HCT116 (cell line): ENCODE data around the gene MRPS16. TPM values are rescaled to one million over a fixed set of nuclear protein-coding genes. Genes with fewer than 3 reads are reported as not detected.

Source experiments
- EZH2phosphoT487 ChIP-seq: fragments of 200-600 bp; IDR thresholded peaks from 2 replicates; pipeline ENCODE4 v1.6.1; 2018; ENCODE audit warnings: antibody characterized with exemption, borderline replicate concordance
- POLR2A ChIP-seq: IDR thresholded peaks from 2 replicates; pipeline ENCODE4 v1.7.0; 2011; ENCODE audit warnings: borderline replicate concordance; ENCODE audit not compliant: insufficient read depth, insufficient read length; ENCODE audit errors: extremely low read depth
- RAD21 ChIP-seq: IDR thresholded peaks from 2 replicates; pipeline ENCODE4 v1.6.1; 2012; ENCODE audit warnings: low read depth, mild to moderate bottlenecking
- ZFX ChIP-seq: fragments of 450-650 bp; IDR thresholded peaks from 2 replicates; pipeline ENCODE4 v1.6.1; 2017
- ZNF274 ChIP-seq: fragments of 200-500 bp; sonication (Bioruptor generic); IDR thresholded peaks from 2 replicates; pipeline ENCODE4 v1.6.1; 2014; ENCODE audit warnings: mild to moderate bottlenecking, low read depth, low read length, inconsistent platforms
- total RNA-seq: library from RNA; stranded (reverse); gene quantifications from one replicate; pipeline ENCODE4 v1.2.1, GENCODE V29; 2021; ENCODE audit not compliant: unreplicated experiment
- TF ChIP-seq, protein P1 (sequence below): IDR thresholded peaks from 2 replicates; pipeline ENCODE4 v1.6.1; 2012; ENCODE audit warnings: low read depth
- TF ChIP-seq, protein P2 (sequence below), 3 experiments: fragments of 200-600 bp in 1 of 3; sonication (generic) in 1 of 3; IDR thresholded peaks in 2 of 3; conservative IDR thresholded peaks in 1 of 3; 2 replicates each; pipeline ENCODE4 v1.5.1; 2012 to 2017; ENCODE audit warnings: low read depth in 2 of 3, low read length in 2 of 3, antibody characterized with exemption in 1 of 3, borderline replicate concordance in 1 of 3, control low read depth in 1 of 3, mild to moderate bottlenecking in 1 of 3, mixed read lengths in 1 of 3, mixed run types in 1 of 3, moderate library complexity in 1 of 3; ENCODE audit not compliant: insufficient read depth in 1 of 3

MRPS16 gene
- total RNA-seq, 1 experiment from 2014 or later = 122 TPM

DNA sequence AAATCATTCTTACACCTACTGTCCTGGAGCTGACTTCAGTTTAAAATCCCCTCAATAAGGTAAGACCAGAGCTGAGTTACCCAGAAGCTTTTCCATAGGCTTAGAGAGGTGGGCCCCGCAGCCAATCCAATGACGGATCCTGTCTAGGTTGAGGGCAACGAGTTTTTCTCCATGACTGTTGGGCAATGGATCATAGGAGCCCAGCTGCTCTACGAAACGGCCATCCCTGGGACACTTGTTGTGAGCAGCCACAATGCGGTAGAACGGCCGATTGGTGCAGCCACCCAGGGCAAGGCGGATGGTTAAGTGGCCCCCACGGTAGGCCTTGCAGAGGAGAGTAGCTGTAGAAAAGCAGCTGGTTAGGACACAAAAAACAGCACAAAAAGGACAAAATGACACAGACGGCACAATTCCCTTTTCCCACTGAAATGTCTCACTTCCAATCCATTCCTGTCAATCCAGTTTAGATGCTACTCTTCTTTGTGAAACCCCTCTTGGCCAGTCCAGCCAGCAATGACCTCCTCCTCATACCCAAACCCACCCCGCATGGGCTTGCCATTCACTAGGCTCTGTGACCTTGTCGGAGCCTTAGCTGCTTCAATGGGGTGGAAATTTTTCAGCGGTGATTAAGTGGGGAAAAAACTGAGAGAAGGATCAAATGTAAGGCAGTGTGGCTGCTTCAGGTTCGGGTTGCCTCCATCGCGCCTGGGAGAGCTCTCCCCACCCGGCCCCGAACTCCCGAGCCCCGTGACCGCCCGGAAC is 580 bp downstream of the MRPS16 start (continued):
- TF ChIP-seq, protein P1, sequence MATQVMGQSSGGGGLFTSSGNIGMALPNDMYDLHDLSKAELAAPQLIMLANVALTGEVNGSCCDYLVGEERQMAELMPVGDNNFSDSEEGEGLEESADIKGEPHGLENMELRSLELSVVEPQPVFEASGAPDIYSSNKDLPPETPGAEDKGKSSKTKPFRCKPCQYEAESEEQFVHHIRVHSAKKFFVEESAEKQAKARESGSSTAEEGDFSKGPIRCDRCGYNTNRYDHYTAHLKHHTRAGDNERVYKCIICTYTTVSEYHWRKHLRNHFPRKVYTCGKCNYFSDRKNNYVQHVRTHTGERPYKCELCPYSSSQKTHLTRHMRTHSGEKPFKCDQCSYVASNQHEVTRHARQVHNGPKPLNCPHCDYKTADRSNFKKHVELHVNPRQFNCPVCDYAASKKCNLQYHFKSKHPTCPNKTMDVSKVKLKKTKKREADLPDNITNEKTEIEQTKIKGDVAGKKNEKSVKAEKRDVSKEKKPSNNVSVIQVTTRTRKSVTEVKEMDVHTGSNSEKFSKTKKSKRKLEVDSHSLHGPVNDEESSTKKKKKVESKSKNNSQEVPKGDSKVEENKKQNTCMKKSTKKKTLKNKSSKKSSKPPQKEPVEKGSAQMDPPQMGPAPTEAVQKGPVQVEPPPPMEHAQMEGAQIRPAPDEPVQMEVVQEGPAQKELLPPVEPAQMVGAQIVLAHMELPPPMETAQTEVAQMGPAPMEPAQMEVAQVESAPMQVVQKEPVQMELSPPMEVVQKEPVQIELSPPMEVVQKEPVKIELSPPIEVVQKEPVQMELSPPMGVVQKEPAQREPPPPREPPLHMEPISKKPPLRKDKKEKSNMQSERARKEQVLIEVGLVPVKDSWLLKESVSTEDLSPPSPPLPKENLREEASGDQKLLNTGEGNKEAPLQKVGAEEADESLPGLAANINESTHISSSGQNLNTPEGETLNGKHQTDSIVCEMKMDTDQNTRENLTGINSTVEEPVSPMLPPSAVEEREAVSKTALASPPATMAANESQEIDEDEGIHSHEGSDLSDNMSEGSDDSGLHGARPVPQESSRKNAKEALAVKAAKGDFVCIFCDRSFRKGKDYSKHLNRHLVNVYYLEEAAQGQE = no peak
- no peak for TF ChIP-seq ZNF274
- TF ChIP-seq EZH2phosphoT487 = no peak
- TF ChIP-seq POLR2A = no peak
- TF ChIP-seq RAD21 = no peak
- no peak for TF ChIP-seq ZFX
- TF ChIP-seq, protein P2, sequence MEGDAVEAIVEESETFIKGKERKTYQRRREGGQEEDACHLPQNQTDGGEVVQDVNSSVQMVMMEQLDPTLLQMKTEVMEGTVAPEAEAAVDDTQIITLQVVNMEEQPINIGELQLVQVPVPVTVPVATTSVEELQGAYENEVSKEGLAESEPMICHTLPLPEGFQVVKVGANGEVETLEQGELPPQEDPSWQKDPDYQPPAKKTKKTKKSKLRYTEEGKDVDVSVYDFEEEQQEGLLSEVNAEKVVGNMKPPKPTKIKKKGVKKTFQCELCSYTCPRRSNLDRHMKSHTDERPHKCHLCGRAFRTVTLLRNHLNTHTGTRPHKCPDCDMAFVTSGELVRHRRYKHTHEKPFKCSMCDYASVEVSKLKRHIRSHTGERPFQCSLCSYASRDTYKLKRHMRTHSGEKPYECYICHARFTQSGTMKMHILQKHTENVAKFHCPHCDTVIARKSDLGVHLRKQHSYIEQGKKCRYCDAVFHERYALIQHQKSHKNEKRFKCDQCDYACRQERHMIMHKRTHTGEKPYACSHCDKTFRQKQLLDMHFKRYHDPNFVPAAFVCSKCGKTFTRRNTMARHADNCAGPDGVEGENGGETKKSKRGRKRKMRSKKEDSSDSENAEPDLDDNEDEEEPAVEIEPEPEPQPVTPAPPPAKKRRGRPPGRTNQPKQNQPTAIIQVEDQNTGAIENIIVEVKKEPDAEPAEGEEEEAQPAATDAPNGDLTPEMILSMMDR (IDR thresholded peaks at IDR 0.05 in 2 of 3, conservative IDR thresholded peaks at IDR 0.05 in 1 of 3; ENCODE audit: borderline replicate concordance in 1 of 3, insufficient read depth in 1 of 3, low read depth in 2 of 3, low read length in 2 of 3) = no peak
